ENCODE results near the gene NT5C1B.

The NT5C1B gene

GRCh38 chr2:18612133-18612532 lies 22.8 kb upstream of the NT5C1B start:
- no peak for DNase-seq (ENCODE audit: low read depth)
- TF ChIP-seq CTCF (conservative IDR thresholded peaks at IDR 0.05; ENCODE audit: control insufficient read depth, insufficient read depth, low read depth, low read length), result no peak
- no peak overlapping the region for H3K4me3 ChIP-seq (ENCODE audit: control insufficient read depth, low read depth, low read length)

- TF ChIP-seq CTCF (conservative IDR thresholded peaks at IDR 0.05; ENCODE audit: control insufficient read depth, insufficient read depth, low read depth, low read length), result no peak
- H3K4me3 ChIP-seq (ENCODE audit: control insufficient read depth, low read depth, low read length), result no peak overlapping the region
- no peak for DNase-seq (ENCODE audit: low read depth)
These were observed 22.2 kb upstream of the NT5C1B start for GRCh38 chr2:18611604-18612003.

GRCh38 chr2:18611184-18611583 lies 21.8 kb upstream of the NT5C1B start:
- TF ChIP-seq CTCF (conservative IDR thresholded peaks at IDR 0.05; ENCODE audit: control insufficient read depth, insufficient read depth, low read depth, low read length), result no peak
- no peak for DNase-seq (ENCODE audit: low read depth)
- no peak overlapping the region for H3K4me3 ChIP-seq (ENCODE audit: control insufficient read depth, low read depth, low read length)

GRCh38 chr2:18610651-18611050 lies 21.3 kb upstream of the NT5C1B start:
- no peak for DNase-seq (ENCODE audit: low read depth)
- H3K4me3 ChIP-seq (ENCODE audit: control insufficient read depth, low read depth, low read length), result no peak overlapping the region

DNA sequence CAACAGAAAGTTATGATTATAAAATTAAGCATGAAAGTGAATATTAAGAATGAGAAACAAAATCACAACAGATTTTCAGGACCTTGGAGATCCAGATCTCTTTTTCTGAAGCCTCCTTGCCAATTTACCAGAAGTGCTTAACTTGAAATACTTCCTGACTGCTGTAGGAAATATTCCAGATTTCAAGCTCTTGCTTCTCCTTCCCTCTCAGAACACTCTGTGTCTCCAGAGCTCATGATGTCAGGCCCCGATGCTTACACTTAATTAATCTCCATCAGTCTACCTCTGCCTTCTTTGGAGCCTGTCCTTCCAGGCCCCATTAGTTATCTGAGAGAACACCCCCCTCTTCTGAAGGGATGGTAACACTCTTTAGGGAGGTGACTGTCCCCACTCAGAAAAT lies 20.7 kb upstream of the NT5C1B start:
- no peak for DNase-seq (ENCODE audit: low read depth)
- no peak for TF ChIP-seq CTCF (conservative IDR thresholded peaks at IDR 0.05; ENCODE audit: control insufficient read depth, insufficient read depth, low read depth, low read length)
- no peak overlapping the region for H3K4me3 ChIP-seq (ENCODE audit: control insufficient read depth, low read depth, low read length)

More at GRCh38 chr2:18610651-18611050, 21.3 kb upstream of the NT5C1B start:
- no peak for TF ChIP-seq CTCF (conservative IDR thresholded peaks at IDR 0.05; ENCODE audit: control insufficient read depth, insufficient read depth, low read depth, low read length)

GRCh38 chr2:18605115-18605514 lies 15.7 kb upstream of the NT5C1B start:
- no peak overlapping the region for H3K4me3 ChIP-seq (ENCODE audit: control insufficient read depth, low read depth, low read length)
- no peak for TF ChIP-seq CTCF (conservative IDR thresholded peaks at IDR 0.05; ENCODE audit: control insufficient read depth, insufficient read depth, low read depth, low read length)
- DNase-seq (ENCODE audit: low read depth), result no peak

DNA sequence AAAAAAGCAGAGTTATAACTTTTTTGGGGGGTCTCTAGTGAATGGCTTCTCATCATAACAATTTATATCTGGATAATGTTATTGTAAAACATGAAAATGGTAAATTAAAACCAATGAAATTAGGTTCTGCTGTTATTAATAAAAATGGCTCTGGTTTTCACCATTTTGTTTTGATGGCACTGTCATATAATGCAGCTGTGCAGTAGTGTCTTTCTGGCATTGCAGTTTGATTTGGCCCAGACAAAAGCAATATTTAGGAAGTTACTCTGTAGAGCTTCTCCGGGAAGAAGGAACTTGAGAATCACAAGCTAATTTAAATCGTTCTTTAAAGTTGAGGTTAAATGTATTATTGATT lies 15.1 kb upstream of the NT5C1B start:
- DNase-seq (ENCODE audit: low read depth), result no peak
- H3K4me3 ChIP-seq (ENCODE audit: control insufficient read depth, low read depth, low read length), result no peak overlapping the region
- no peak for TF ChIP-seq CTCF (conservative IDR thresholded peaks at IDR 0.05; ENCODE audit: control insufficient read depth, insufficient read depth, low read depth, low read length)
